ENCODE data around the gene PJA2. TPM values are rescaled to one million over a fixed set of nuclear protein-coding genes. Genes with fewer than 3 reads are reported as not detected.
"Not testable (repeated sequence)": the region's sequence is repeated elsewhere in the genome, so short reads cannot be mapped to it uniquely, and the experiment has no call there.

The PJA2 gene
- total RNA-seq, 2 experiments from 2014 or later, result 88.8 to 92.9 TPM

- H3K4me1 Mint-ChIP-seq (ENCODE audit: low read depth), result no peaks in the 10 kb centered on the region
- CTCF ChIA-PET, result no interaction called here
- H3K4me3 ChIP-seq (ENCODE audit: low read length), result no peak overlapping the region
- TF ChIP-seq, protein P1, sequence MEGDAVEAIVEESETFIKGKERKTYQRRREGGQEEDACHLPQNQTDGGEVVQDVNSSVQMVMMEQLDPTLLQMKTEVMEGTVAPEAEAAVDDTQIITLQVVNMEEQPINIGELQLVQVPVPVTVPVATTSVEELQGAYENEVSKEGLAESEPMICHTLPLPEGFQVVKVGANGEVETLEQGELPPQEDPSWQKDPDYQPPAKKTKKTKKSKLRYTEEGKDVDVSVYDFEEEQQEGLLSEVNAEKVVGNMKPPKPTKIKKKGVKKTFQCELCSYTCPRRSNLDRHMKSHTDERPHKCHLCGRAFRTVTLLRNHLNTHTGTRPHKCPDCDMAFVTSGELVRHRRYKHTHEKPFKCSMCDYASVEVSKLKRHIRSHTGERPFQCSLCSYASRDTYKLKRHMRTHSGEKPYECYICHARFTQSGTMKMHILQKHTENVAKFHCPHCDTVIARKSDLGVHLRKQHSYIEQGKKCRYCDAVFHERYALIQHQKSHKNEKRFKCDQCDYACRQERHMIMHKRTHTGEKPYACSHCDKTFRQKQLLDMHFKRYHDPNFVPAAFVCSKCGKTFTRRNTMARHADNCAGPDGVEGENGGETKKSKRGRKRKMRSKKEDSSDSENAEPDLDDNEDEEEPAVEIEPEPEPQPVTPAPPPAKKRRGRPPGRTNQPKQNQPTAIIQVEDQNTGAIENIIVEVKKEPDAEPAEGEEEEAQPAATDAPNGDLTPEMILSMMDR (IDR thresholded peaks at IDR 0.05), result no peak
- H3K27ac ChIP-seq (ENCODE audit: low read depth in 1 of 2, low read length in 2 of 2), result no peak overlapping the region
- H3K9me3 ChIP-seq (ENCODE audit: control insufficient read depth in 1 of 2, insufficient read depth in 1 of 2, low read length in 2 of 2), result peaks cover 12 to 21% of the 10 kb centered on the region in 2 experiments
- intact Hi-C loops (cut with DNase I, micrococcal nuclease), result no loop called here
- ATAC-seq (ENCODE audit: poor library complexity) (no peak), DNase-seq (no peak)
- H3K36me3 ChIP-seq (ENCODE audit: insufficient read depth, low read length), result no peaks in the 10 kb centered on the region
- no peaks in the 10 kb centered on the region for H3K27me3 Mint-ChIP-seq
- H3K4me3 Mint-ChIP-seq, result no peak overlapping the region
- POLR2A ChIA-PET, result no interaction called here
- no peaks in the 10 kb centered on the region for H3K4me1 ChIP-seq (ENCODE audit: insufficient read depth, low read length)
- H3K27ac Mint-ChIP-seq, result no peak overlapping the region
- no peaks in the 10 kb centered on the region for H3K27me3 ChIP-seq (ENCODE audit: control insufficient read depth in 1 of 2, insufficient read depth in 2 of 2, low read length in 2 of 2)
- H3K36me3 Mint-ChIP-seq (ENCODE audit: low read depth), result peaks cover 78% of the 10 kb centered on the region
- peaks cover 18% of the 10 kb centered on the region for H3K9me3 Mint-ChIP-seq
Observed at GRCh38 chr5:109291090-109291489, 118.7 kb downstream of the PJA2 start.

DNA sequence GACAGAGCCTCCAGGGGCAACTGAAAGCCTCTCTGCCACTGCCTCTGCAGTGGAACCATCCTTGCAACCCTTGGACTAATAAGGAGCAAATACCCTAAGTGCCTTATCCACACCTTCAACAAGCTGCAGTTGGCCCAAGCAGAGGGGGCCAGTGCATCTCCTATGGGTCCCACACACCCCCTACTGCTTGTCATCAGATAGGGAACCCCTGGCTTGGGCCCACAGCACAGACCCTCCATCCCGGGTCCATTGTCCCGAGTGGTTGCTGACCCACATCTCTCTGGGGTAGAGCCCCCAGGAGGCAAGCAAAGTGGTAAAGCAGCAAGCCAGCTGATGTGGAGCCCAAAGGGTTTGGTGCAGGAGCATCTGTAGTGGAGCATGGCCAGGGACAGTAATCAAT, 119.5 kb downstream of the PJA2 start:
- ATAC-seq (ENCODE audit: poor library complexity) (no peak), DNase-seq (no peak)
- ChIA-PET POLR2A (no interaction called here), CTCF (no interaction called here)
- Mint-ChIP-seq H3K4me1 (ENCODE audit: low read depth) (no peaks in the 10 kb centered on the region), H3K27ac (no peak overlapping the region), H3K27me3 (no peaks in the 10 kb centered on the region), H3K9me3 (peaks cover 18% of the 10 kb centered on the region), H3K36me3 (ENCODE audit: low read depth) (peaks cover 86% of the 10 kb centered on the region), H3K4me3 (no peak overlapping the region)
- Histone ChIP-seq H3K4me3 (ENCODE audit: low read length) (no peak overlapping the region), H3K9me3 (ENCODE audit: control insufficient read depth in 1 of 2, insufficient read depth in 1 of 2, low read length in 2 of 2) (peaks cover 21% of the 10 kb centered on the region in 2 experiments), H3K27ac (ENCODE audit: low read depth in 1 of 2, low read length in 2 of 2) (no peak overlapping the region), H3K27me3 (ENCODE audit: control insufficient read depth in 1 of 2, insufficient read depth in 2 of 2, low read length in 2 of 2) (no peaks in the 10 kb centered on the region), H3K36me3 (ENCODE audit: insufficient read depth, low read length) (no peaks in the 10 kb centered on the region), H3K4me1 (ENCODE audit: insufficient read depth, low read length) (no peaks in the 10 kb centered on the region)
- intact Hi-C loops (cut with DNase I, micrococcal nuclease), result no loop called here
- TF ChIP-seq, protein P1 (IDR thresholded peaks at IDR 0.05), result no peak

DNA sequence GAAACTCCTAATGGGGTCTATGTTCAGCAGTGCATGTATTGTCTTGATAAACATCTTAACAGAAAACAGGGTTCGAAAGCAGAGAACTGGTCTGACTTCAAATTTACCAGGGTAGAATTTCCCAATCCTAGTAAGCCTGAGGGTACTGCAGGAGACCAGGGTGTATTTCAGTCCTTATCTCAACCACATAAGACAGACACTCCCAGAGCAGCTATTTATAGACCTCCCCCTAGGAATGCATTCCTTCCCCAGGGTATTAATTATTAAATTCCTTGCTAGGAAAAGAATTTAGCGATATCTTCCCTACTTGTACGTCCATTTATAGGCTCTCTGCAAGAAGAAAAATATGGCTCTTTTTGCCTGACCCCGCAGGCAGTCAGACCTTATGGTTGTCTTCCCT, 123.1 kb downstream of the PJA2 start:
- H3K27ac ChIP-seq (ENCODE audit: low read depth in 1 of 2, low read length in 2 of 2); intact Hi-C loops (cut with DNase I, micrococcal nuclease); H3K4me1 ChIP-seq (ENCODE audit: insufficient read depth, low read length); POLR2A ChIA-PET; H3K27me3 ChIP-seq (ENCODE audit: control insufficient read depth in 1 of 2, insufficient read depth in 2 of 2, low read length in 2 of 2); H3K27me3 Mint-ChIP-seq; H3K4me1 Mint-ChIP-seq (ENCODE audit: low read depth); H3K36me3 ChIP-seq (ENCODE audit: insufficient read depth, low read length); H3K4me3 ChIP-seq (ENCODE audit: low read length); H3K27ac Mint-ChIP-seq; CTCF ChIA-PET; ATAC-seq (ENCODE audit: poor library complexity); H3K4me3 Mint-ChIP-seq; DNase-seq: not testable (repeated sequence)
- H3K9me3 Mint-ChIP-seq, result peaks cover 13% of the 10 kb centered on the region
- peaks cover 21 to 23% of the 10 kb centered on the region in 2 experiments for H3K9me3 ChIP-seq (ENCODE audit: control insufficient read depth in 1 of 2, insufficient read depth in 1 of 2, low read length in 2 of 2)
- H3K36me3 Mint-ChIP-seq (ENCODE audit: low read depth), result peaks cover 80% of the 10 kb centered on the region

Data from CD4-positive, alpha-beta T cell (primary cell).